PC-9 (cell line): ENCODE results near the gene B3GNT7. TPM values are rescaled to one million over a fixed set of nuclear protein-coding genes. Genes with fewer than 3 reads are reported as not detected.
"Not testable (repeated sequence)": the region's sequence is repeated elsewhere in the genome, so short reads cannot be mapped to it uniquely, and the experiment has no call there.

Experiments
- BruUV-seq: library from RNA; stranded (reverse); fragments of 400-500 nt; replicated peaks from 2 replicates; lab custom pipeline; 2021; lab: Mats Ljungman, UMichigan
- CTCF ChIA-PET: fragments of 300-600 bp; sonication (Branson Sonifier 250); formaldehyde crosslinking; loops from one replicate; lab custom pipeline; 2022; ENCODE audit warnings: antibody characterized with exemption; lab: Charles Lee
- POLR2A ChIA-PET: fragments of 300-600 bp; sonication (Branson Sonifier 250); formaldehyde crosslinking; loops from one replicate; lab custom pipeline; 2022; ENCODE audit warnings: antibody characterized with exemption; ENCODE audit not compliant: unreplicated experiment; lab: Charles Lee
- DNase-seq, 2 experiments: peaks; one replicate each; pipeline versions ENCODE4 v3.0.0 to v3.0.0-alpha.2; 2015 to 2022; ENCODE audit warnings: mixed read lengths in 1 of 2
- H2AFZ ChIP-seq: fragments of 200-600 bp; sonication (generic); 2 replicates; pipeline ENCODE4 v1.8.1; 2017; ENCODE audit warnings: antibody characterized with exemption
- H3F3A ChIP-seq: fragments of 200-600 bp; sonication (generic); 2 replicates; pipeline ENCODE4 v1.8.1; 2017; ENCODE audit warnings: antibody characterized with exemption, mild to moderate bottlenecking, low read depth; ENCODE audit not compliant: insufficient read depth
- H3K27ac ChIP-seq: fragments of 200-600 bp; sonication (generic); 2 replicates; pipeline ENCODE4 v1.6.1; 2016; ENCODE audit warnings: mixed run types
- H3K27me3 ChIP-seq: fragments of 200-600 bp; sonication (generic); 2 replicates; pipeline ENCODE4 v1.6.1; 2016; ENCODE audit warnings: low read depth, mixed run types; ENCODE audit not compliant: insufficient read depth
- H3K36me3 ChIP-seq: fragments of 200-600 bp; sonication (generic); 2 replicates; pipeline ENCODE4 v1.6.1; 2016; ENCODE audit warnings: low read depth, mixed run types
- H3K4me1 ChIP-seq: fragments of 200-600 bp; sonication (generic); replicated peaks from 2 replicates; pipeline ENCODE4 v1.6.1; 2016; ENCODE audit warnings: mixed run types; ENCODE audit not compliant: insufficient read depth
- H3K4me2 ChIP-seq: fragments of 200-600 bp; sonication (generic); 2 replicates; pipeline ENCODE4 v1.6.1; 2017; ENCODE audit warnings: mixed run types
- H3K4me3 ChIP-seq: fragments of 200-600 bp; sonication (generic); 2 replicates; pipeline ENCODE4 v1.6.1; 2016; ENCODE audit warnings: mixed run types
- H3K79me2 ChIP-seq: fragments of 200-600 bp; sonication (generic); 2 replicates; pipeline ENCODE4 v1.6.1; 2017; ENCODE audit warnings: low read depth, mixed run types
- H3K9me2 ChIP-seq: fragments of 200-600 bp; sonication (generic); 2 replicates; pipeline ENCODE4 v1.8.1; 2017; ENCODE audit warnings: mild to moderate bottlenecking; ENCODE audit not compliant: insufficient read depth
- H3K9me3 ChIP-seq: fragments of 200-600 bp; sonication (generic); 2 replicates; pipeline ENCODE4 v1.8.1; 2016; ENCODE audit warnings: low read depth; ENCODE audit not compliant: insufficient read depth
- H4K20me1 ChIP-seq: fragments of 200-600 bp; sonication (generic); 2 replicates; pipeline ENCODE4 v1.8.1; 2017; ENCODE audit not compliant: insufficient read depth
- intact Hi-C: fragments of 100-400 bp; cut with micrococcal nuclease; formaldehyde crosslinking; loops from one replicate; pipeline ENCODE4 v1.10.0; 2022; ENCODE audit not compliant: unreplicated experiment
- total RNA-seq: library from RNA; stranded (reverse); gene quantifications from 2 replicates; pipeline ENCODE4 v1.2.3, GENCODE V29; 2021
- TF ChIP-seq, protein P1 (sequence below): fragments of 200-600 bp; sonication (generic); conservative IDR thresholded peaks from 2 replicates; pipeline ENCODE4 v1.6.1; 2017; ENCODE audit warnings: mixed run types, antibody characterized with exemption, mild to moderate bottlenecking, moderate library complexity

B3GNT7 gene
- total RNA-seq, 1 experiment from 2014 or later: 14.0 TPM

DNA sequence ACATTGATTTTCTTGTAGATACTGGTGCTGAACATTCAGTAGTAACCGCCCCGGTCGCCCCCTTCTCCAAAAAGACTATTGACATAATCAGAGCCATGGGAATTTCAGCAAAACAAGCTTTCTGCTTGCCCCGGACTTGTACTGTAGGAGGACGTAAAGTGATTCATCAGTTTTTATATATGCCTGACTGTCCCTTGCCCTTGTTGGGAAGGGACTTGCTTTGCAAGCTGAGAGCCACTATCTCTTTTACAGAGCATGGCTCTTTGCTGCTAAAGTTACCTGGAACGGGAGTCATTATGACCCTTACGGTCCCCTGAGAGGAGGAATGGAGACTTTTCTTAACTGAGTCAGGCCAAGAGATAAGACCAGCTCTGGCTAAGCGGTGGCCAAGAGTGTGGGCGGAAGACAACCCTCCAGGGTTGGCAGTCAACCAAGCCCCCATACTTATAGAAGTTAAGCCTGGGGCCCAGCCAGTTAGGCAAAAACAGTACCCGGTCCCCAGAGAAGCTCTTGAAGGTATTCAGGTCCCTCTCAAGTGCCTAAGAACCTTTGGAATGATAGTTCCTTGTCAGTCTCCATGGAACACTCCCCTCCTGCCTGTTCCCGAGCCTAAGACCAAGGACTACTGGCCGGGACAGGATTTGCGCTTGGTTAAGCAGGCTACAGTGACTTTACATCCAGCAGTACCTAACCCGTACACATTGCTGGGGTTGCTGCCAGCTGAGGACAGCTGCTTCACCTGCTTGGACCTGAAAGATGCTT lies 8.1 kb downstream of the B3GNT7 start:
- POLR2A ChIA-PET, H2AFZ ChIP-seq, intact Hi-C loops, H3K9me3 ChIP-seq, DNase-seq, H3K79me2 ChIP-seq, H3K27ac ChIP-seq, H3K4me3 ChIP-seq, H3K36me3 ChIP-seq, H4K20me1 ChIP-seq, H3K4me2 ChIP-seq, H3K9me2 ChIP-seq, BruUV-seq, CTCF ChIA-PET, H3K27me3 ChIP-seq: not testable (repeated sequence)
- H3F3A ChIP-seq: peaks cover 10% of the 10 kb centered on the region
- H3K4me1 ChIP-seq: peaks cover 34% of the 10 kb centered on the region

DNA sequence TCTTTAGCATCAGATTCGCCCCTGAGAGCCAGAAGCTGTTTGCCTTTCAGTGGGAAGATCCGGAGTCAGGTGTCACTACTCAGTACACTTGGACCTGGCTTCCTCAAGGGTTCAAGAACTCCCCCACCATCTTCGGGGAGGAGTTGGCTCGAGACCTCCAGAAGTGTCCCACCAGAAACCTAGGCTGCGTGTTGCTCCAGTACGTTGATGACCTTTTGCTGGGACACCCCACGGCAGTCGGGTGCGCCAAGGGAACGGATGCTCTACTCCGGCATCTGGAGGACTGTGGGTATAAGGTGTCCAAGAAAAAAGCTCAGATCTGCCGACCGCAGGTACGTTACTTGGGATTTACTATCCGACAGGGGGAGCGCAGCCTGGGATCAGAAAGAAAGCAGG lies 8.7 kb downstream of the B3GNT7 start:
- DNase-seq, intact Hi-C loops, BruUV-seq, H3K79me2 ChIP-seq, H3K4me3 ChIP-seq, H3K27me3 ChIP-seq, H2AFZ ChIP-seq, H3K27ac ChIP-seq, H3K9me2 ChIP-seq, CTCF ChIA-PET, H3K36me3 ChIP-seq, POLR2A ChIA-PET, H3K9me3 ChIP-seq, H3K4me2 ChIP-seq, H4K20me1 ChIP-seq: not testable (repeated sequence)
- Histone ChIP-seq H3F3A (peaks cover 10% of the 10 kb centered on the region), H3K4me1 (peaks cover 31% of the 10 kb centered on the region)

DNA sequence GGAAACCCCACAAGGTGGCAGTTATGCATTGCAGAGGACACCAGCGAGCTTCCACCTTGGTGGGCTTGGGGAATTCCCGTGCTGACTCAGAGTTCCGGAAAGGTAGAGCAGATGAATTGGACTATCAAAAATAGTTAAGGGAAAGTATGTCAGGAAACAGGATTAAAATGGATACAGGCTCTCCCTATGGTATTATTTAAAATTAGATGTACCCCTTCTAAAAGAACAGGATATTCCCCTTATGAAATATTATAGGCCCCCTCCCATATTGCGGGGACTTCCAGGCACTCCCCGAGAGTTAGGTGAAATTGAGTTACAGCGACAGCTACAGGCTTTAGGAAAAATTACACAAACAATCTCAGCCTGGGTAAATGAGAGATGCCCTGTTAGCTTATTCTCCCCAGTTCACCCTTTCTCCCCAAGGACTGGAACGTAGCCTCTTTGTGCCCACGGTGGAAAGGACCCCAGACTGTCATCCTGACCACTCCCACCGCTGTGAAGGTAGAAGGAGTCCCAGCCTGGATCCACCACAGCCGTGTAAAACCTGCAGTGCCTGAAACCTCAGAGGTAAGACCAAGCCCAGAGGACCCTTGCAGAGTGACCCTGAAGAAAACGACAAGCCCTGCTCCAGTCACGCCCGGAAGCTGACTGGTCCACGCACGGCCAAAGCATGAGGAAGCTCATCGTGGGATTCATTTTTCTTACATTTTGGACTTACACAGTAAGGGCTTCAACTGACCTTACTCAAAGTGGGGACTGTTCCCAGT lies 10.3 kb downstream of the B3GNT7 start:
- H2AFZ ChIP-seq, H3K9me3 ChIP-seq, H3K4me3 ChIP-seq, H3K27ac ChIP-seq, H3F3A ChIP-seq, H3K27me3 ChIP-seq, H3K79me2 ChIP-seq, H3K36me3 ChIP-seq, H3K9me2 ChIP-seq, BruUV-seq, H4K20me1 ChIP-seq, POLR2A ChIA-PET, DNase-seq: not testable (repeated sequence)
- CTCF ChIA-PET: interaction anchor here (0.6 kb wide), 1 partner anchor 348 kb away, joined by 3 read pairs; no protein-coding TSS in a partner anchor
- Histone ChIP-seq H3K4me2 (peak overlapping the region; percentile 39; the same call in 1 of the 2 replicates), H3K4me1 (peaks cover 18% of the 10 kb centered on the region)
- TF ChIP-seq, protein P1, sequence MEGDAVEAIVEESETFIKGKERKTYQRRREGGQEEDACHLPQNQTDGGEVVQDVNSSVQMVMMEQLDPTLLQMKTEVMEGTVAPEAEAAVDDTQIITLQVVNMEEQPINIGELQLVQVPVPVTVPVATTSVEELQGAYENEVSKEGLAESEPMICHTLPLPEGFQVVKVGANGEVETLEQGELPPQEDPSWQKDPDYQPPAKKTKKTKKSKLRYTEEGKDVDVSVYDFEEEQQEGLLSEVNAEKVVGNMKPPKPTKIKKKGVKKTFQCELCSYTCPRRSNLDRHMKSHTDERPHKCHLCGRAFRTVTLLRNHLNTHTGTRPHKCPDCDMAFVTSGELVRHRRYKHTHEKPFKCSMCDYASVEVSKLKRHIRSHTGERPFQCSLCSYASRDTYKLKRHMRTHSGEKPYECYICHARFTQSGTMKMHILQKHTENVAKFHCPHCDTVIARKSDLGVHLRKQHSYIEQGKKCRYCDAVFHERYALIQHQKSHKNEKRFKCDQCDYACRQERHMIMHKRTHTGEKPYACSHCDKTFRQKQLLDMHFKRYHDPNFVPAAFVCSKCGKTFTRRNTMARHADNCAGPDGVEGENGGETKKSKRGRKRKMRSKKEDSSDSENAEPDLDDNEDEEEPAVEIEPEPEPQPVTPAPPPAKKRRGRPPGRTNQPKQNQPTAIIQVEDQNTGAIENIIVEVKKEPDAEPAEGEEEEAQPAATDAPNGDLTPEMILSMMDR: peak; percentile 74
- intact Hi-C loops: loop anchor here (1.0 kb wide), 1 partner anchor 108 kb away; no protein-coding TSS in a partner anchor

DNA sequence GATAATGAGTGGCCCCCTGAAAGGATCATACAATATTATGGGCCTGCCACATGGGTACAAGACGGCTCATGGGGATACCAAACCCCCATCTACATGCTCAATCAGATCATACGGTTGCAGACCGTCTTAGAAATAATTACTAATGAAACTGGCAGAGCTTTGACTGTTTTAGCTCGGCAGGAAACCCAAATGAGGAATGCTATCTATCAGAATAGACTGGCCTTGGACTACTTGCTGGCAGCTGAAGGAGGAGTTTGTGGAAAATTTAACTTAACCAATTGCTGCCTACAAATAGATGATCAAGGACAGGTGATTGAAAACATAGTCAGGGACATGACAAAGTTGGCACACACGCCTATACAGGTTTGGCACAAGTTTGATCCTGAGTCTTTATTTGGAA lies 12.2 kb downstream of the B3GNT7 start:
- H3K4me1 ChIP-seq: peaks cover 23% of the 10 kb centered on the region
- H3K4me2 ChIP-seq, CTCF ChIA-PET, H3K27ac ChIP-seq, H3K36me3 ChIP-seq, H3K79me2 ChIP-seq, DNase-seq, POLR2A ChIA-PET, H2AFZ ChIP-seq, H3K27me3 ChIP-seq, H3K9me2 ChIP-seq, BruUV-seq, H3K4me3 ChIP-seq, H4K20me1 ChIP-seq, intact Hi-C loops: not testable (repeated sequence)
- peaks cover 12% of the 10 kb centered on the region; the same call in 1 of the 2 replicates for H3K9me3 ChIP-seq
- peaks cover 11% of the 10 kb centered on the region for H3F3A ChIP-seq

DNA sequence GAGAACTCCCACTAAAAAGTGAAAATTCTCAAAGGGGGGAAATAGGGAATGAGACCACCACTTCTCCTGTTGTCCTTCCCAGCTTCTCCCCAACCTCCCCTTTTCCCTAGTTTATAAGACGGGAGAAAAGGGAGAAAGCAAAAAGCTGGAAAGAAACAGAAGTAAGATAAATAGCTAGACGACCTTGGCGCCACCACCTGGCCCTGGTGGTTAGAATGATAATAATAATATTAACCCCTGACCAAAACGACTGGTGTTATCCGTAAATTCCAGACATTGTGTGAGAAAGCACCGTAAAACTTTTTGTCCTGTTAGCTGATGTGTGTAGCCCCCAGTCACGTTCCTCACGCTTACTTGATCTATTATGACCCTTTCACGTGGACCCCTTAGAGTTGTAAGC lies 12.8 kb downstream of the B3GNT7 start:
- CTCF ChIA-PET, POLR2A ChIA-PET, intact Hi-C loops: not testable (repeated sequence)

More for the DNA sequence above, 12.8 kb downstream of the B3GNT7 start:
- Histone ChIP-seq H3F3A (peaks cover 11% of the 10 kb centered on the region), H3K9me3 (peaks cover 12% of the 10 kb centered on the region; the same call in 1 of the 2 replicates), H3K4me1 (peaks cover 26% of the 10 kb centered on the region)
- not testable (repeated sequence) for H3K36me3 ChIP-seq, BruUV-seq, H3K9me2 ChIP-seq, H3K27me3 ChIP-seq, H3K4me2 ChIP-seq, H3K27ac ChIP-seq, DNase-seq, H3K4me3 ChIP-seq, H4K20me1 ChIP-seq, H3K79me2 ChIP-seq, H2AFZ ChIP-seq
